Trophoblast cell (in vitro differentiated cells and primary cell): Measurements from ENCODE around the gene MYCBP.

Experiments used
- DNase-seq, 2 donors: peaks; one replicate each; pipeline ENCODE4 v3.0.0-alpha.2; 2016
- H2AFZ ChIP-seq: 2 replicates; pipeline ENCODE4 v1.6.1; 2013; ENCODE audit warnings: low read length, moderate library complexity, mild to moderate bottlenecking; ENCODE audit not compliant: insufficient read depth, poor library complexity
- H2AK5ac ChIP-seq: 2 replicates; pipeline ENCODE4 v1.6.1; 2013; ENCODE audit warnings: mild to moderate bottlenecking, low read length
- H2BK120ac ChIP-seq: 2 replicates; pipeline ENCODE4 v1.6.1; 2013; ENCODE audit warnings: low read length, mild to moderate bottlenecking, moderate library complexity; ENCODE audit not compliant: insufficient read depth, poor library complexity
- H2BK12ac ChIP-seq: 2 replicates; pipeline ENCODE4 v1.6.1; 2013; ENCODE audit warnings: mild to moderate bottlenecking, low read length, moderate library complexity
- H2BK5ac ChIP-seq: 2 replicates; pipeline ENCODE4 v1.6.1; 2013; ENCODE audit warnings: low read length, low read depth, moderate library complexity, mild to moderate bottlenecking; ENCODE audit not compliant: poor library complexity
- H3K14ac ChIP-seq: 2 replicates; pipeline ENCODE4 v1.6.1; 2013; ENCODE audit warnings: mild to moderate bottlenecking, low read length
- H3K18ac ChIP-seq: 2 replicates; pipeline ENCODE4 v1.6.1; 2013; ENCODE audit warnings: mild to moderate bottlenecking, low read length
- H3K23ac ChIP-seq: 2 replicates; pipeline ENCODE4 v1.6.1; 2013; ENCODE audit warnings: low read length
- H3K27ac ChIP-seq: 2 replicates; pipeline ENCODE4 v1.5.1; 2013; ENCODE audit warnings: low read depth, mild to moderate bottlenecking, inconsistent platforms, low read length, moderate library complexity
- H3K27me3 ChIP-seq: 2 replicates; pipeline ENCODE4 v1.6.1; 2013; ENCODE audit warnings: inconsistent platforms, mild to moderate bottlenecking, low read length, moderate library complexity; ENCODE audit not compliant: insufficient read depth
- H3K36me3 ChIP-seq, 2 experiments: 1 replicate in 1 of 2; 2 replicates in 1 of 2; pipeline ENCODE4 v1.6.1; 2013; ENCODE audit warnings: low read length in 2 of 2, mild to moderate bottlenecking in 2 of 2, moderate library complexity in 1 of 2; ENCODE audit not compliant: insufficient read depth in 2 of 2, control insufficient read depth in 1 of 2
- H3K4ac ChIP-seq: 2 replicates; pipeline ENCODE4 v1.6.1; 2013; ENCODE audit warnings: low read depth, mild to moderate bottlenecking, low read length, moderate library complexity
- H3K4me1 ChIP-seq, 2 experiments: 1 replicate in 1 of 2; 2 replicates in 1 of 2; pipeline ENCODE4 v1.6.1; 2013; ENCODE audit warnings: low read length in 2 of 2, mild to moderate bottlenecking in 2 of 2, moderate library complexity in 1 of 2; ENCODE audit not compliant: insufficient read depth in 2 of 2, control insufficient read depth in 1 of 2
- H3K4me2 ChIP-seq: 2 replicates; pipeline ENCODE4 v1.6.1; 2013; ENCODE audit warnings: inconsistent platforms, mild to moderate bottlenecking, low read length, moderate library complexity
- H3K4me3 ChIP-seq: 2 replicates; pipeline ENCODE4 v1.5.1; 2013; ENCODE audit warnings: mild to moderate bottlenecking, low read depth, low read length, inconsistent platforms
- H3K79me1 ChIP-seq: one replicate; pipeline ENCODE4 v1.6.1; 2013; ENCODE audit warnings: low read length
- H3K79me2 ChIP-seq: 2 replicates; pipeline ENCODE4 v1.6.1; 2013; ENCODE audit warnings: low read length, mild to moderate bottlenecking; ENCODE audit not compliant: control insufficient read depth, insufficient read depth, poor library complexity
- H3K9ac ChIP-seq: 2 replicates; pipeline ENCODE4 v1.6.1; 2013; ENCODE audit warnings: mild to moderate bottlenecking, low read length
- H3K9me3 ChIP-seq: 2 replicates; pipeline ENCODE4 v1.6.1; 2013; ENCODE audit warnings: low read depth, mild to moderate bottlenecking, control low read depth, inconsistent platforms, low read length; ENCODE audit not compliant: insufficient read depth
- H4K12ac ChIP-seq: 2 replicates; pipeline ENCODE4 v1.6.1; 2013; ENCODE audit warnings: low read depth, mild to moderate bottlenecking, low read length, moderate library complexity
- H4K8ac ChIP-seq: 2 replicates; pipeline ENCODE4 v1.6.1; 2013; ENCODE audit warnings: low read depth, mild to moderate bottlenecking, low read length, moderate library complexity
- H4K91ac ChIP-seq: one replicate; pipeline ENCODE4 v1.6.1; 2013; ENCODE audit warnings: low read depth, mild to moderate bottlenecking, low read length, moderate library complexity
- WGBS: extraction: QIAGEN DNeasy Blood & Tissue Kit; methylation state at CpG from one replicate; pipeline ENCODE4 v1.1.7; 2013; ENCODE audit warnings: missing lambda C conversion rate; ENCODE audit not compliant: insufficient read length, insufficient coverage; ENCODE audit errors: extremely low coverage; 5-methylcytosine and 5-hydroxymethylcytosine counted together

The MYCBP gene

GRCh38 chr1:38885092-38885491 is 11.9 kb upstream of the MYCBP start:
- Histone ChIP-seq H3K4ac (no peak overlapping the region), H3K18ac (no peak overlapping the region), H3K27ac (no peak overlapping the region), H2BK5ac (no peak overlapping the region), H4K8ac (no peak overlapping the region), H4K12ac (no peak overlapping the region), H3K23ac (no peak overlapping the region), H3K9ac (no peak overlapping the region), H3K36me3 (no peaks in the 10 kb centered on the region), H3K4me3 (no peak overlapping the region), H3K9me3 (no peaks in the 10 kb centered on the region), H3K79me1 (no peaks in the 10 kb centered on the region), H2BK12ac (no peak overlapping the region), H3K4me1 (peaks cover 2 to 3% of the 10 kb centered on the region in 2 experiments), H3K4me2 (no peak overlapping the region), H3K14ac (no peak overlapping the region), H3K27me3 (no peaks in the 10 kb centered on the region), H2AFZ (no peak overlapping the region), H4K91ac (no peak overlapping the region), H3K79me2 (no peaks in the 10 kb centered on the region), H2AK5ac (no peak overlapping the region), H2BK120ac (no peak overlapping the region)
- WGBS, result no CpG with 5 or more reads among the region's 2 CpGs
- peak in 1 of 2 donors; percentile 37 for DNase-seq

DNA sequence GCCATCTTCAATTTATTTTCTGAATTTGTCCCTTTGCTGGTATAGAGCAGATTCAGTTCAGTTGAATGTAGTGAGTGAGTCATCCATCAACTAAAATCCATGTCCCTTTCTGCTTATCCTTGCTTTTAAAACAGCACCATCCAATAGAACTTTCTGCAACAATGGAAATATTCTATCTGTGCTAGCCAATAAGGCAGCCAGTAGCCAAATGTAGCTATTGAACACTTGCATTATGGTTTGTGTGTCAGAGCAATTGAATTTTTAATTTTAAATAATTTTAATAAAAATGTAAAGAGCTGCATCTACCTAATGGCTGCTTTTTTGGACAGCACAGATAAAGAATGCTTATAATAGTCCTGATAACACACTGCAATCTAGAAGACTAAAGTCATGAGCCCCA is 8.3 kb upstream of the MYCBP start, which contains the start of gene GJA9:
TSS of gene GJA9 (minus strand) at position 101 of the 400 bp plus-strand sequence. CDS start 5,489 bp downstream, outside the sequence.
- Histone ChIP-seq H3K14ac (no peak within 1 kb of the TSS), H3K18ac (no peak within 1 kb of the TSS), H3K4me1 (no peaks in the 10 kb centered on the region), H2AFZ (no peak within 1 kb of the TSS), H4K91ac (no peak within 1 kb of the TSS), H3K27ac (no peak within 1 kb of the TSS), H3K79me1 (no peaks in the 10 kb centered on the region), H3K4me3 (no peak within 1 kb of the TSS), H3K79me2 (no peaks in the 10 kb centered on the region), H3K9ac (no peak within 1 kb of the TSS), H2AK5ac (no peak within 1 kb of the TSS), H3K23ac (no peak within 1 kb of the TSS), H3K9me3 (no peaks in the 10 kb centered on the region), H2BK5ac (no peak within 1 kb of the TSS), H4K12ac (no peak within 1 kb of the TSS), H2BK120ac (no peak within 1 kb of the TSS), H3K4ac (no peak within 1 kb of the TSS), H3K27me3 (no peaks in the 10 kb centered on the region), H2BK12ac (no peak within 1 kb of the TSS), H3K36me3 (no peaks in the 10 kb centered on the region), H3K4me2 (no peak within 1 kb of the TSS), H4K8ac (no peak within 1 kb of the TSS)
- no peak for DNase-seq

GRCh38 chr1:38875811-38876210 is 2.7 kb upstream of the MYCBP start:
- Histone ChIP-seq H4K91ac (no peak overlapping the region), H3K36me3 (peaks cover 0 to 2% of the 10 kb centered on the region in 2 experiments), H3K4ac (no peak overlapping the region), H3K27me3 (no peaks in the 10 kb centered on the region), H2BK120ac (no peak overlapping the region), H2BK5ac (no peak overlapping the region), H3K79me1 (peaks cover 5% of the 10 kb centered on the region), H2BK12ac (no peak overlapping the region), H3K4me2 (no peak overlapping the region), H4K8ac (no peak overlapping the region), H3K27ac (no peak overlapping the region), H3K14ac (no peak overlapping the region), H2AFZ (no peak overlapping the region), H3K4me3 (no peak overlapping the region), H3K18ac (no peak overlapping the region), H4K12ac (no peak overlapping the region), H3K79me2 (peaks cover 4% of the 10 kb centered on the region), H3K4me1 (peaks cover 0 to 3% of the 10 kb centered on the region in 2 experiments), H3K9me3 (peaks cover 2% of the 10 kb centered on the region), H2AK5ac (no peak overlapping the region), H3K9ac (no peak overlapping the region), H3K23ac (no peak overlapping the region)
- peak; percentile 75 to 91 for DNase-seq
- WGBS, result no CpG with 5 or more reads among the region's 2 CpGs

- Histone ChIP-seq H2AFZ (peak overlapping the region; percentile 73), H3K23ac (no peak overlapping the region), H3K18ac (peak overlapping the region; percentile 67), H3K4me3 (peak overlapping the region; percentile 95), H3K36me3 (peaks cover 0 to 5% of the 10 kb centered on the region in 2 experiments), H3K27me3 (no peaks in the 10 kb centered on the region), H3K4ac (peak overlapping the region; percentile 81), H3K4me1 (peaks cover 0 to 3% of the 10 kb centered on the region in 2 experiments), H2BK5ac (no peak overlapping the region), H3K27ac (no peak overlapping the region), H2AK5ac (peak overlapping the region; percentile 57), H4K12ac (peak overlapping the region; percentile 79), H2BK120ac (no peak overlapping the region), H2BK12ac (no peak overlapping the region), H4K91ac (peak overlapping the region; percentile 59), H3K79me2 (peaks cover 4% of the 10 kb centered on the region), H4K8ac (peak overlapping the region; percentile 82), H3K9me3 (peaks cover 2% of the 10 kb centered on the region), H3K14ac (peak overlapping the region; percentile 63), H3K4me2 (peak overlapping the region; percentile 99), H3K79me1 (peaks cover 5% of the 10 kb centered on the region), H3K9ac (peak overlapping the region; percentile 95)
- no CpG with 5 or more reads among the region's 25 CpGs for WGBS
- no peak for DNase-seq
Observed at GRCh38 chr1:38872401-38873026, 634 bp downstream of the MYCBP start.
